ENCODE results near the gene ANKS6. TPM values are rescaled to one million over a fixed set of nuclear protein-coding genes. Genes with fewer than 3 reads are reported as not detected.

The ANKS6 gene
- total RNA-seq, 1 donor from 2014 or later, result 23.8 TPM

DNA sequence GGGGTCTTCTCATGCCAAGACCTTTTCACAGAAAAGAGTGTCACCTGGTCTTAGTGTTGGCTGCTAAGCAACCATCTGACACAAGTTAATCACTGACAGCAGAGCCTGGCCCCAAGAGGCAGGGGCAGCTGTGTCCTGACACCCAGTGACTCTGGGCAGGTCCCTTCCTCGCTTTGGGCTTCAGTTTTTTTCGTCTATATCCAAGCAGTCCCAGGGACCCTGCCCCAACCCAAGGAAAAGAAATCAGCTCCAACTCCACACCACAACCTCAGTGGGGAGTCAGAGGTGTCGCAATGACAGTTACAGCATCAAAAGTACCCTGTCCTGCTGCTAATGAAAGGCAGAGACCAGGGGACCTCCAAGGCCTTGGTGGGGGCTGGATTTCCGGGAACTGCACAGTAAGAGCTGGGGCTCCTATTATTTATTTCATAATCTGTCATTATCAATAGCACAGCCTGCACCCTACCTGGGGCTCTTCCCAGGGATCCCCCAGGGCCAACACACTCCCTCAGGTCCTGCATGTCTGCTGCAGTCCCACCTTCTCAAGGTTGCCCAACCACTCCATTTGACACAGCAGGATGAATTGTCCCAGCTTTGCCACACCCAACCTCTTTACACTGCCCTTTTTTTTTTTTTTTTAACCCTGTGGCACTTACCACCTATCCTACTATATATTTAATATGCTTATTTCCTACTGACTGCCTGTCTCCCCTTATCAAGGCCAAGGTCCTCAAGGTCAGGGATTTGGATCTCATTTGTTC is 9.4 kb downstream of the ANKS6 start:
- TF ChIP-seq, protein P1, sequence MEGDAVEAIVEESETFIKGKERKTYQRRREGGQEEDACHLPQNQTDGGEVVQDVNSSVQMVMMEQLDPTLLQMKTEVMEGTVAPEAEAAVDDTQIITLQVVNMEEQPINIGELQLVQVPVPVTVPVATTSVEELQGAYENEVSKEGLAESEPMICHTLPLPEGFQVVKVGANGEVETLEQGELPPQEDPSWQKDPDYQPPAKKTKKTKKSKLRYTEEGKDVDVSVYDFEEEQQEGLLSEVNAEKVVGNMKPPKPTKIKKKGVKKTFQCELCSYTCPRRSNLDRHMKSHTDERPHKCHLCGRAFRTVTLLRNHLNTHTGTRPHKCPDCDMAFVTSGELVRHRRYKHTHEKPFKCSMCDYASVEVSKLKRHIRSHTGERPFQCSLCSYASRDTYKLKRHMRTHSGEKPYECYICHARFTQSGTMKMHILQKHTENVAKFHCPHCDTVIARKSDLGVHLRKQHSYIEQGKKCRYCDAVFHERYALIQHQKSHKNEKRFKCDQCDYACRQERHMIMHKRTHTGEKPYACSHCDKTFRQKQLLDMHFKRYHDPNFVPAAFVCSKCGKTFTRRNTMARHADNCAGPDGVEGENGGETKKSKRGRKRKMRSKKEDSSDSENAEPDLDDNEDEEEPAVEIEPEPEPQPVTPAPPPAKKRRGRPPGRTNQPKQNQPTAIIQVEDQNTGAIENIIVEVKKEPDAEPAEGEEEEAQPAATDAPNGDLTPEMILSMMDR (conservative IDR thresholded peaks at IDR 0.05; ENCODE audit: low read depth, low read length), result no peak
- no peak overlapping the region for H3K4me3 ChIP-seq (ENCODE audit: low read depth, low read length)
- no peak for DNase-seq (ENCODE audit: low read depth)

DNA sequence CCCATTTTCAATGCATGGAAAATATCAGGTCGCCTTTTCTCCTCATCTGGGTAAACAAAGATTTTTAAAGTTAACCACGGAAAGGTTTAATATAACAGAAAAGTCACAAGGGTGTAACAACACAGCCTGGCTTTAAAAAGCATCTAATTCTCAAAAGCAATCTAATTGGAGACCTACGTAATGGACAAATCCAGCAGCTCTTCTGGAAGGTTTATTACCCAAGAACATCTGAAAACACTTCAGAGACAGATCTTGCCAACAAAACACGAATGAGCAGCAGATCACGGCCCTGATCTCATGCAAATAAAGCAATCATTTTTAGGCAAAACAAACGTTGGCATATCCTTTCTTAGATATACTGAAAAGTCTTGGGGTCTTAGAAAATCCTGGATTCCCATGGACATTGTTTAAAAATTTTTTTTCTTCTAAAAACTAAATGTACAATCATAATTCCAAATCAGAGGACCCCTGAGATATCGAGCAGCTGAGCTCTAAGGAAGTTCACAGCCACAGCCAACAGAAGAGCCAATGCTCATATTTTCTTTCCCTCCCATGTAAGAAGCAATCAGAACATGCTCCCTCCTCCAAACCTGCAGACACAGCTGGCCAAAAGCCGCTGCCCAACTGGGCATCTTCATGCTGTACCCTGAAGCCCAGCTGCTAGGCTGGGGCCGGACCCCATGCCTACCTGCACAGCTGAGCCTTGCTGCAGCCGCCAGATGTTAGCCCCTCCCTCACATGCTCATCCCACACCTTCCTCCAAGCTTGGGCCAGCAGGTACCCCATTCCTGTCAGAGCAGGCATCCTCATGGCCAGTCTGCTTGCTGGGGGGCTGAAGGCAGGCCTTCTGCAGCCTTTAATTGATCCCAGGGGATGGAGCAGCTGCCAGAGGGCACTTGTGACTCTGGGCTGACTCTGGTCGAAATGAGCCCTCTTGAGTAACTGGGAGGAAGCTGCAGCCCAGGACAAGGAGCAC is 11.2 kb downstream of the ANKS6 start:
- no peak overlapping the region for H3K4me3 ChIP-seq (ENCODE audit: low read depth, low read length)
- no peak for DNase-seq (ENCODE audit: low read depth)
- TF ChIP-seq, protein P1 (conservative IDR thresholded peaks at IDR 0.05; ENCODE audit: low read depth, low read length), result no peak

DNA sequence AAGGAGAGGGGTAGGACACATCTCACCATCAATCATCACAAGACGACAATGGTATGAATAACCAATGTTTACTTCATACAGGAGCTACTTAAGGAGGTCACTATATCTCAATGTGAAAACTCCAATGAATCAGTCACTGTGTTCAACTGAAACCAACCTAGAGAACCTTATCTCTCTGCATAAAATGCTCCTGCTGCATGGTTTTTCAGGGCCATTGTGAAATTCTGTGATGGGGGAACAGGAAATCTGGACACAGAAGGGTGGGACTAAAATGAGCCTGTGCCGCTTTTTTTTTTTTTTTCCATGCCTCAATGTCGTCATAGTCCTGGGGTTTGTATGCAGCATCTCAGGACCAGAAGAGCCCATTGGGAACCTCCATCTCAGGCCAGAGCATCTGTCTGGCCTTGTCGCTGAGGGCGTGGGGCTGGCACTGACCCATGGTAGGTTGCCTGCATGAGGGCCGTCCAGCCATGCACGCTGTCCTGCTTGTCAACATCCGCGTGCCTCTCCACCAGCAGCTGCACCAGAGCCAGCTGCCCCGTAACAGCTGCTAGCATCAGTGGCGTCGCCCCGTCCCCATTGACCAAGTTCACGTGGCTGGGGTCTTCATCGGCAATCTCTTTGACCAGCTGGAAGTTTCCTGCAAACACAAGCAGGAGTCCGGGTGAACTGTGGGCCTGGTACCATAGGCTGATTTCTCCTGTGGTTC is 12.7 kb downstream of the ANKS6 start:
- H3K4me3 ChIP-seq (ENCODE audit: low read depth, low read length), result no peak overlapping the region
- TF ChIP-seq, protein P1 (conservative IDR thresholded peaks at IDR 0.05; ENCODE audit: low read depth, low read length), result no peak
- DNase-seq (ENCODE audit: low read depth), result no peak

DNA sequence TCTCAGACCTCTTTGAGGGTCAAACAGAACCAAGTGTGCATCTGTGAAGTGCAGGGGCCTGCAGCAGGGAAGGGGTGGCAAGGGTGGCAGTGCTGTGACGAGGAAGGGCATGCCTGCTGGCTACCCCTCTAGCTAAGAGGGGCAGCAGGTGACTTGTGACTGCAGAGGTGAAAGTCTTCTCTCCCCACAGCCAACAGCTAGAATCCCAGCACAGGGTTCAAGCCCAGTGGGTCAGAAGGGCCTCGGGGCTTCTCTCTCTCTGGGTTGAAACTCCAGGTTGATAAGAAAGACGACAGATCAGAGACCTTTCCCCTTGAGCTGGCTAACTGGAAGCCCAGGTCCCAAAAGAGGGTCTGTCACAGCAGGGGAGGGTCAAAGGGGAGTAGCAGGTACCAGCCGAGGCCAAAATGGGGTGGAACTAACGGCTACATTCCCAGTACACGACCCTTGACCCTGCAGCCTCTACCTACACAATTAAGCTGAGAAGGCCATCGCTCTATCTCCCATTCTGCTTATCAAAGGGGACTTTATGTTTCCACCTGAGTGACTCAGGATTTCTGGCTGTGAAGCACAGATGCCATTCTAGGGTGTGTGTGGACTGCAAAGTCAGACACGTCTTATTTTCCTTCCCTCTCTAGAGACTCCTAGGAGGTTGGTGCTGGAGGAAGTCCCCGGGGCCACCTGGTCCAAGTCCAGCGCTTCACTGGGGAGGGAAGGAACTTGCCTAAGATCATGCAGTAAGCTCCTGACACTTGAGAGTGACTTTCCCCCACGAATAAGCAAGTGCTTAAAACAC is 14.6 kb downstream of the ANKS6 start:
- H3K4me3 ChIP-seq (ENCODE audit: low read depth, low read length), result no peak overlapping the region
- DNase-seq (ENCODE audit: low read depth), result no peak
- TF ChIP-seq, protein P1 (conservative IDR thresholded peaks at IDR 0.05; ENCODE audit: low read depth, low read length), result no peak

DNA sequence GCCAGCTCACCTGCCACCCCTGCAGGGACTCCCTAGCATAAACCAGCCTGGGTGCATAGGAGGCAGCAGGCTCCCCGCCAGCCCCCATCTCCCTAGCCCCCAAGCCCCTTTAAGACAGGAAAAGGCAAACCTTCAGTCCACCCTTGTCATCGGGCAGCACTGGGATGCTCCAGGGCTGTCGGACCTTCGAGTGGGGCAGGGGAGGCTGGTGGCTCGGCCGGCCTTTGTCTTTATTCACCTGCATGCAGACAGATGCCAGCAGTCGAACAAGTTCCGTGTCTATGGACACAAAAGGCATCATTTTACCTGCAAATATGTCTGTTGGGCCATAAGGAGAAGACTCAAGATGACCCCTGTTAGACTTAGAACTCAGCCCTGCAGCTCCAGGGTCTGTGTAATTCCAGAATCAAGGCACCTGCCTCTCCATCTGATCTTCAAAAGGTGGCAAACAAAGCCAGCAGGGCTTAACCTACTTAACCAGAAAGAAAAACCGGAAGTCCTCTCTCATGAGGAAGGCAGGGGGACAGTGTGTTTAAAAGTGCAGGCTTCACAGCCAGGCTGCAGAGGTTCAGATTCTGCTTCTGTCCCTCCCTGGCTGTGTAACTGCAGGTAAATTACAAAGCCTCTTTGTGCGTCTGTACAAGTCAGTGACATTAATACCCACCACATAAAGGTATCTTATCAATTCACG is 16.2 kb downstream of the ANKS6 start:
- TF ChIP-seq, protein P1 (conservative IDR thresholded peaks at IDR 0.05; ENCODE audit: low read depth, low read length), result no peak
- no peak overlapping the region for H3K4me3 ChIP-seq (ENCODE audit: low read depth, low read length)
- DNase-seq (ENCODE audit: low read depth), result no peak
